GM18526 (cell line): ENCODE results near the gene CELF3.

Source experiments
- POLR2A ChIP-seq: IDR thresholded peaks from 3 replicates; pipeline ENCODE4 v1.6.1; 2011; ENCODE audit not compliant: insufficient read length; ENCODE audit errors: extremely low read depth

CELF3 gene

GRCh38 chr1:151728151-151729054 lies 11.8 kb upstream of the CELF3 start:
- no peak for TF ChIP-seq POLR2A

- no peak for TF ChIP-seq POLR2A
Observed at GRCh38 chr1:151723726-151724370, 7.2 kb upstream of the CELF3 start.

GRCh38 chr1:151721788-151722510 lies 5.3 kb upstream of the CELF3 start:
- TF ChIP-seq POLR2A = no peak

- TF ChIP-seq POLR2A = no peak
Observed at GRCh38 chr1:151720974-151721787, 4.6 kb upstream of the CELF3 start, which contains the start of gene RIIAD1. TSS of gene RIIAD1 (plus strand) at chr1:151721522. CDS start at chr1:151721537, 15 bp downstream.

- TF ChIP-seq POLR2A = no peak
Observed at GRCh38 chr1:151720554-151720953, 4.0 kb upstream of the CELF3 start.

- no peak for TF ChIP-seq POLR2A
Observed at GRCh38 chr1:151720125-151720524, 3.5 kb upstream of the CELF3 start.

- no peak for TF ChIP-seq POLR2A
Observed at GRCh38 chr1:151718666-151719065, 2.1 kb upstream of the CELF3 start.

GRCh38 chr1:151718011-151718431 lies 1.4 kb upstream of the CELF3 start:
- TF ChIP-seq POLR2A = no peak

GRCh38 chr1:151716405-151716762 lies 219 bp downstream of the CELF3 start:
- no peak for TF ChIP-seq POLR2A

GRCh38 chr1:151715726-151716404 lies 738 bp downstream of the CELF3 start:
- TF ChIP-seq POLR2A = no peak

- no peak for TF ChIP-seq POLR2A
Observed at GRCh38 chr1:151714820-151715725, 1.5 kb downstream of the CELF3 start.

- TF ChIP-seq POLR2A = no peak
Observed at GRCh38 chr1:151713874-151714273, 2.7 kb downstream of the CELF3 start.

- no peak for TF ChIP-seq POLR2A
Observed at GRCh38 chr1:151713044-151713443, 3.6 kb downstream of the CELF3 start.

- TF ChIP-seq POLR2A = no peak
Observed at GRCh38 chr1:151711951-151712350, 4.7 kb downstream of the CELF3 start.
